Activated CD4-positive, CD25-positive, alpha-beta regulatory T cell treated with anti-CD3 and anti-CD28 coated beads, Interleukin-2, amount 50 U/mL, for 72 hours (primary cell): ENCODE data around the gene CRIM1.

ENCODE experiments used
- DNase-seq: peaks from one replicate; pipeline ENCODE4 v3.0.0; 2021

Gene CRIM1

GRCh38 chr2:36397728-36398413 is 42.3 kb downstream of the CRIM1 start:
- no peak for DNase-seq

DNA sequence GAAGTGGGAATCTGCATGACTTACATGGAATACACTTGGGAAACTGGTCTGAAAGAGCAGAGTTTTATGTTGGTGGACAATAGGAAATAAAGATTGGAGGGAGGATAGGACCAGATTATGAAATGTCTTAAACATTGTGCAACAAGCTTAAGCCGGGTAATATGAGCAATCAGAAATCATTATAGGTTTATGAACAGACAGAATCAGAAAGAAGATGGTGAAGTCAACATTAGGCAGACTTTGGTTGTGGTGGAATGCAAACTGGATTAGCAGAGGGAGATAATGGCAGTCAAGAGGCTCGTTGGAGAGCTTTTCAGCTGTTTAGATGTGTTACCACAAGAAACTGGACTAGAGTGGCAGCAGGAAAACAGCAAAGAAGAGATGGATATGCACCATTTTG is 43.5 kb downstream of the CRIM1 start:
- DNase-seq: no peak

GRCh38 chr2:36403675-36404230 is 48.2 kb downstream of the CRIM1 start:
- DNase-seq: no peak

DNA sequence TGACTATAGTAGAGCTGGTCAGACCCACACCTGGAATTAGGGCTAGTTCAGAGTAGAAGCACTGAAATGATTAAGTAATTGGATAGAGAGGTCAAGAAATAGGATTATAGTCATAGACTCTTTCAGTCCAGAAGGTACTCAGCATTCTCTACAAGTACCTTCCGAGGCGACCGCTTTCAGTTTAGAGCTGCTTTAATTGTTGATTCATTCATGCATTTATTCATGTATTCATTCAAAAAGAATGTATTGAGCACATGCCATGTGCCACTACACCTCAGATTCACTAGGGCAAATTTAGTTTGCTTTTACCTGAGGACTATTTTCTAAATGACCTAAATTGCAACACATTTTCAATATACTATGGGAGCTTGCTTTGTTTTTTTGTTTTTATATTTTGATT is 48.7 kb downstream of the CRIM1 start:
- DNase-seq: no peak

- no peak for DNase-seq
Measured at GRCh38 chr2:36404754-36405153, 49.2 kb downstream of the CRIM1 start.

DNA sequence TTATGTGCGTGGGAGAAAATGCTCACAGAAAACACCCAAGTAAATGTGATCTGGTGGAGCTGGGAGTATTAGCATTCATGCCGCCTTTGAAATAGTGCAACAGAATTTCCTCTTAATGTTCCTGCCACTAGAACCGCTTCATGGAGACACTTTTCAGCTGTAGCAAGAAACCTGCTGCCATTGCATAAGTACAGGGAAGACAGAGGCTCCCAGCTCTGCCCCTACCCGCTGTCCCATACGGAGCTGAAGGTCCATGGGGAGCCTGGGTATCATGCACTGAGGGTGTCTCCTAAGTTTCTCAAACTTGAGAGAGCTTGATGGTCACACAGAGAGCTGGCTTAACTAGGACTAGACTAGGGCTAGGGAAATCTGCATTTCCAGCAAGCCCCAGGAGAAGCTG is 49.6 kb downstream of the CRIM1 start:
- no peak for DNase-seq

DNA sequence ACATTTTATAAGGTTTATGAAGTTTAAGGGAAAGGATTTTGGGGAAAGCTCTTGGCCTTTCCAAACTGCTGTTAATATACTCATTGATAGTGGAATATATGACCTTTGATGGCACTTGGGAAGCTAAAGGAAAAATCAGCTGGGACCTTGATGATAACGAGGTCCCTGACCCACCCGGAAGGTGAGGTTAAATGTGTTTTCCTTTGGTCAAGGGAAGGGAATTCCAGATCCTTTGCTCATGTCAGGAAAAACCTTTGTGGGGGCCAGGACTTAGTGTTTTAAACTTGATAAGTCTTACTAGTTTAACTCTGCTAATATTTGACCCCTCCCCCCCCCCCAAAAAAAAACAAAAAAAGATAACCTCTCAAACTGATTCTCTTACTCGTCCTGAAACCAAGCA is 50.7 kb downstream of the CRIM1 start:
- DNase-seq: no peak

DNA sequence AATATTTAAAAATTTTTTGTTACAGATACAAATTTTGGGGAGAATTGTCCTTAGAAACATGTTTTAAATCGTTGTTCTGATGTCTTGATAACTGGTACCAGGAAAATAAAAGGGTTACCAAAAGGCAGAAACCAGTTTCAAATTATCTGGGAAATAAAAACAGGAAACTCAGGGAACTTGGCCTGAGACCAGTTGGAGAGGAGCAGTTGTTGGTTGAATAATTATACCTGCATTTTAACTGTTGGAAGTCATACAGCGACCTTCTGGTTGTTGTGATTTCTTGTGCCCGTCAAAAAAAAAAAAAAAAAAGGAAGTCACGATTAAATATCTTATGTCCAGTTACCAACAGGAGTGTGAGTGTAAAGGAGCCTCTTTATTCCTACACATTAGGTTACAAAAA is 51.8 kb downstream of the CRIM1 start:
- DNase-seq: no peak

DNA sequence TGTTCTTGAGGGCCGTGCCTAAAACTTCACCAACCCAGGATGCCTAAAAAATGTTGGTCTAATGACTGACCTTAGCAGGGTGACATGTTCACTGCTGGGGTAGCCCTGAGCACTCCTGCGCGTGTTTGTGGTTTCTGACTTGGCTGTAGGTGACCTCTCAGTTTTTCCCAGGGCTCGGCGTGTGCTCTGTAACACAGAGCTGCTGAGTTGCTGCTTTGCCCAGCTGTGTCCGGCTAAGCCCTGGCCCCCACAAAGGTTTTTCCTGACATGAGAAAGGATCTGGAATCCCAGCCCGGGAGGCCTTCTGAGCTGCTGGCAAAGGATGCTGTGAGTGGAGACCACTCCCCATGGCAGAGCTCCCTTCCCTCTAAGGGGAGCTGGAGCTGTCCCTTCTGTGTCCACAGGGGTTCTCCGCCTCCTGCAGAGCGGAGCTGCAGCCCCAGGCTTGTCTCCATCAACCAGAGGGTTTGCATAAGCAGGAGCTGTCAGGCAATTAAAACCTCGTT is 52.7 kb downstream of the CRIM1 start:
- DNase-seq: no peak

DNA sequence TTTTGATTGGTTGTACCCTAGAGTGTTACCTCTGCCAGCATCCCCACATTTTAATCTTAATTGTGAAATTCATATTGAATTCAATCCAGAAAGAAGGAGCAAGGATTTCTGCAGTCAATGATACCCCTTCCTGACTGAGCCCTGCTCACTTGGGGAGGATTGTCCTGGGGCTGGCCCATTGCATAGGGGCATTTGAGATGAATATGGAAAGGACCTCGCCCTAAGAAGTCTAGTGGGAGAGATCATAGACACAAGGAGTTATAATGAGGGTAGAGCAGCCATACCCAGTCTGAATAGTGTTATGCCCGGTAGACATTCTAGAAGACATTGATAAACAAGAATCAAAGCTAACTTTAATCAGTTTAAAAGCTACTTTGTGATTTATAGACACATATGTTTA is 53.8 kb downstream of the CRIM1 start:
- no peak for DNase-seq

GRCh38 chr2:36409935-36410334 is 54.4 kb downstream of the CRIM1 start:
- DNase-seq: no peak

GRCh38 chr2:36410681-36411080 is 55.1 kb downstream of the CRIM1 start:
- DNase-seq: no peak

DNA sequence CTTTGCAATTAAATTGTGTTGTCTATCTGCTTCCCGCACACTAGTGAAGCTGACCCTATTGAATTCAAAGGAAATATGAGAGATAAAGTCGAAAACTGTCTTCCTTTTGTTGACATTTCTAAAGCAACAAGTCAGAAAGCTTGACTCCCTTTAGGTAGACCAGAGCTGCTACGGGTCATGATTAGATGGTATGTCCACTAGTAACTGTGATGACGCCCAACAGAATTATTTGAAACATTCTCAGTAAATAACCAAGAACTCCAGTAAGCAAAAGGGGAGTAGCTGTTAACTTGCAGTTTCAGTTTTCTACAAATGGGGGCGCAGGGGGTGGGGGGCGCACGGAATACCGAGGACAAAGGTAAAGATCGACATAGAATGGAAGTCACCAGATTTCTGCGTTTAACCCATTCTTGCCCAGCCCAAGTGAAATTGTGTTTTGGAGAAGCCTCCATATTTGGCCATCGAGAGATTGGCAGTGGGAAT is 56.4 kb downstream of the CRIM1 start:
- no peak for DNase-seq

DNA sequence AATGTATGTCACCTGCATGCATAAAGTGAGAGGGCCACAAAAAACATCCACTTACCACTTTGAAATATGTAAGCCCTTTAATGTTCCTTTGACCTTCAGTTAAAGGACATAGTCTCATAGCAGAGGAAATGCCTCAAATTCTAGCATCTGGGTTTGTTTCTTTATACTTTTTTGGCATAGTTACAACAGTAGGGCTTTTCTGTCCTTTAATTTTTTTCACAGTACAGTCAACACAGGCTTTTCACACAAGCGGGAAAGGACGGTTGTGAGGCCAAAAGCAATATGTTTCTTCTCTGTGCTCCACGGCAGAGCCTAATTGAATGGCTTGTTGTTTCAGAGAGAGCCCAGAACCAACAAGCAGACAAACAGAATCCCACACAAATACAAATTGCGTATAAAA is 57.6 kb downstream of the CRIM1 start:
- DNase-seq: no peak

DNA sequence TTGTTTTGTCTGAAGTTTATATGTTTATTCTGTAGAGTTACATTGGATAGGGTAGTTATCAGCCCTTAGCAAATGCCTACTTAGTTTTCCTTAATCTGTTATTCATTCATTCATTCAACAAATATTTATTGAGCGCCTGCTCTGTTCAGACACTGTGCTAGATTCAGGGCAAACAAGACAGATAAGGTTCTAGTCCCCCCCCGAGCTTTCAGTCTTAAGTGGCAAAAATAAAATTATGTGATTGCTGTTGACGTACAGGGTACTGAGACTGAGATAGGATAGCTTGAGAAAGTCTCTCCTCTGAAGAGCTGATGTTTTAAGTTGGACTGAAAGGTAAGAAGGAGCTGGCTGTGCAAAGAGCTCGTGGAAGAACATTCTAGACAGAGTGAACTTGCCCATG is 58.7 kb downstream of the CRIM1 start:
- DNase-seq: no peak

GRCh38 chr2:36415381-36416022 is 59.9 kb downstream of the CRIM1 start:
- no peak for DNase-seq

- no peak for DNase-seq
Measured at GRCh38 chr2:36416370-36417165, 61.0 kb downstream of the CRIM1 start.

DNA sequence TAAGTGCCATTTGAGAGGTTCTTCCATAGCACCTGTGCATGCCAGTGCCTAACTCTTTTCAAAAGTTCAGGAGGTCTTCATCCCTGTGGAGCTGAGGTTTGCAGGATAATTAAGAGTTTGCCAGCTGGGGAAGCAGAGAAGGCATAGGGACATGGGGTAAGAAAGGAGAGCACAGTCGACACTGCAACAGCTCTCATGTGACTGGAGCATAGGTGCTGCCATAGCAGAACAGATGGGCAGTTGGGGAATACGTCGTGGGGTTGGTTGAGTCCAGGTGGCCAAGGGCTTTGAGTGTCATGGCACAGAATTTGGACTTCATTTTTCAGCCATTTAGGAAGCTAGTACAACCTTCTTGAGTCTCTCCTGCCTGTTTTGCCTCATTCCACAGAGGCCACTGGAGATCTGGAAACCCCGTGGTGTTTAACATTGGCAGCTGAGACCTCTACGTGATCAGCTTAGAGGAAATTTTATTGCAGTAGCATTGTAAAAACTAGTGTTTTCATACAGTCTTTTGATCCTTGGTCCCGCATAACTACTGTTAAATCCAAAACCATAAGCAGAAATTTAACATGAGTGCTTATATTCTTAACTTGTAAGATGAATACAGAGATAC is 65.1 kb downstream of the CRIM1 start:
- DNase-seq: no peak

DNA sequence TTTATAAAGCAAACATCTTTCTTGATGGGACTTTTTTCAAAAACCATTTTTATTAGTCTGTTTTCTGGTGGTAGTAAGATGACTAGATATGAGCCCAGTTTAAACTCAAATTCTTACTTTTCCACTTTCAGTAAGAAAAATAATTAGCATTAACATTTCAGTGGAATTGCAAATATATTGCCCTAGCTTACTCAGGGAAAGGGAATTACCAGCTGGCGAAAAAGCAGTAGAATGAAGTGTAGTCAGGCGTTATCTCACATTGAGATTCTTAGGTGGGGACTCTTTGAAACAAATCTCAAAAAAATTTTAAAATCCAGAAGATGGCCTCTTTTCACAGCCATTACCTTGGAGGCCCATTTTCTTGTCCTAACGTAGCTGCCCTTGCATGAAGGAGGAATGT is 65.8 kb downstream of the CRIM1 start:
- no peak for DNase-seq

DNA sequence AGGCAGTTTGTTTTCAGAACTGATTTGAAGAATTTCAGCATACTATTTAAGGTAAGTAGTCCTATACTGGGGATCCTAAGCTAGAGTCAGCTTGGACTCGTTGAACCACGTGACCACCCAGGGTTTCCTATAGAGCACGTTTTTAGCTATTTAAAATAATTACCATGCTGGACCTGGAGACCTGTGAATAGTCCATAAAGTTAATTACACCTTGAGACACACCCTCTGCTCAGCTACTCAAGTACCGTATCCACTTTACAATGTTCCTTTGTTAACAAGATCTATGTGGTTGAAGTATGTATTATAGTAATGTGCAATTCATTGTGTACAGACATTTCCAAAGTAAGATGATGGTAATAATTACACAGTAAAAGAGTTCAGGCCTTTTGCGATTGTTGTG is 67.6 kb downstream of the CRIM1 start:
- no peak for DNase-seq

GRCh38 chr2:36423619-36424120 is 68.1 kb downstream of the CRIM1 start:
- DNase-seq: no peak

GRCh38 chr2:36425608-36426355 is 70.2 kb downstream of the CRIM1 start:
- DNase-seq: no peak
